Inferior parietal cortex (tissue), 1 donor: ENCODE data around the gene IMPG1.

Experiments
- DNase-seq: peaks from one replicate; pipeline ENCODE4 v3.0.0-alpha.2; 2016; ENCODE audit errors: extremely low spot score

The IMPG1 gene, protein sequence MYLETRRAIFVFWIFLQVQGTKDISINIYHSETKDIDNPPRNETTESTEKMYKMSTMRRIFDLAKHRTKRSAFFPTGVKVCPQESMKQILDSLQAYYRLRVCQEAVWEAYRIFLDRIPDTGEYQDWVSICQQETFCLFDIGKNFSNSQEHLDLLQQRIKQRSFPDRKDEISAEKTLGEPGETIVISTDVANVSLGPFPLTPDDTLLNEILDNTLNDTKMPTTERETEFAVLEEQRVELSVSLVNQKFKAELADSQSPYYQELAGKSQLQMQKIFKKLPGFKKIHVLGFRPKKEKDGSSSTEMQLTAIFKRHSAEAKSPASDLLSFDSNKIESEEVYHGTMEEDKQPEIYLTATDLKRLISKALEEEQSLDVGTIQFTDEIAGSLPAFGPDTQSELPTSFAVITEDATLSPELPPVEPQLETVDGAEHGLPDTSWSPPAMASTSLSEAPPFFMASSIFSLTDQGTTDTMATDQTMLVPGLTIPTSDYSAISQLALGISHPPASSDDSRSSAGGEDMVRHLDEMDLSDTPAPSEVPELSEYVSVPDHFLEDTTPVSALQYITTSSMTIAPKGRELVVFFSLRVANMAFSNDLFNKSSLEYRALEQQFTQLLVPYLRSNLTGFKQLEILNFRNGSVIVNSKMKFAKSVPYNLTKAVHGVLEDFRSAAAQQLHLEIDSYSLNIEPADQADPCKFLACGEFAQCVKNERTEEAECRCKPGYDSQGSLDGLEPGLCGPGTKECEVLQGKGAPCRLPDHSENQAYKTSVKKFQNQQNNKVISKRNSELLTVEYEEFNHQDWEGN

DNA sequence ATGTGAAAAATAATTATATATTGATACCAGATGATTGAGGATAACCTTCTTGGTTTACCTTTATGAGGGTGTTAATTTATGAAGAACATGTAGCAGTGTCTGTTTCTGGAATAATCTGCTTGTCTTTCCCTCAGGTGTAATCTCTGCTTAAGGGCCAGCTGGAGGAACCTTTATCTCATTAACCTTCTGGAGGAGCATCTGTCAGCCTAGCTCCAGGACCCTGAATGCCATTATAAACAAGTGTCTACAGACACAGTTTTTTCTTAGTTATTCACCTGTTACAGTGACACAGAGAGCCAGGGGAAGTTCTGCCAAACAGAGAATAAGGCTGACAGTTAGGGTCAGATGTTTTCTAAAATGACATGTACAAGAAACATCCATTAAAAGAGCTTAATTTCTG, at the start of gene IMPG1:
Gene IMPG1, minus strand, starts transcription at position 101 of the 400 bp plus-strand sequence. CDS start 174 bp downstream, outside the sequence.
- DNase-seq: no peak

DNA sequence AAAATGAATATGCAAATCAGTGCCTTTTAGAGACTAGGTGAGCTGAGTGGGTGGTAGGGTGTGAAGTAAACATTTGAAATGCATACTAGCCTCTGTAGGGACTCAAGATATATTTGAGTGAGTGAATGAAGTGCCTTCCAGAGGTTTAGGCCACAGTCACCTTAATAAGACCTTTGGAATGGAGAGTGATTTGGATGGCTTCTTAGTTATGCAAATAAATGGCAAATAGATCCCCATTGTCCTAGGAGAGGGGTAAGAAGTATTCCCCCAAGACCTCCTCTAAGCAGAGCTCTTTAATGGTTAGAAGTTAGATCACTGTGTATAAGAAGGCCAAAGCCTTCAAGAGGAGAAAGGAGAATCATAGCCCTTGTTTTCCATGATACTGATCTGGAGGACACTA, 47.8 kb upstream of the IMPG1 start:
- DNase-seq: no peak

GRCh38 chr6:76073281-76073680, 819 bp upstream of the IMPG1 start:
- no peak for DNase-seq

- no peak for DNase-seq
These were observed 15.0 kb downstream of the IMPG1 start for GRCh38 chr6:76057469-76057868.

DNA sequence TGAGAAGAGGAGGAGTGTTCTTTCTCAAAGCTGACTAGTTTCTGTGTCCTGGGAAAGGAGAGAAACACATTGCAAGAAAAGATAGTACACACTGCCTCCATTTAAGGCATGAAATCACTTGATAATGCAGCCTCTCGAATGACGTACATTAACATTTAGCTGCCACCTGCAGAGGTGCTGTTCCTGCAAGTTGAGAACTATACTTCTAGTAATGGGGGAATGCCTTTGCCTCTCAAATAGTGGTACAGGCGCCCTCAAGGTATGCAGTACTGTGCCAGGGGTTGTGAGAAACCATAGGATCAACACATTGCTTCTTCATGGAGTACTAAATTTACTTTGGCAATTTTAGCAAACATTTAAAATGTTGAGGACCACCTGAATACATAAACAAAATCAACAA, 20.1 kb downstream of the IMPG1 start:
- no peak for DNase-seq

DNA sequence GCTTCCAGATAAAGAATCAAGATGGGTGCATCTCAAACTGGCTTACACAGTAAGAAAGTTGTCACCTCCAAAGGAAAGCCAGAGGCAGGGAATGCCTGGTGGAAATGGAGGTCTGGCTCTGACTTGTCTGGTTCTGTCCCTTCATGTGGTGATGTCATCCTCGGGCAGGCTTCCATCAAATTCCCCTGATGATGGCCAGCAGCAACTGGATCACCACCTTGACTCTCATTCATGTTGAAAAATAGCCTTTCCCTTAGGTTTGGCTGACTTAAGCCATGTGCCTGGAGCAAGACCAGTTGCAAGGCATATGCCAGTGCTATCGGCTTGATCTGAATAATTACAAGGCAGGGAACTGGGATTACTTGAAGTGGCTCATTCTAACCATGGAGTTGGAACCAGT, 28.8 kb downstream of the IMPG1 start:
- DNase-seq: no peak

GRCh38 chr6:76035713-76036112, 36.7 kb downstream of the IMPG1 start:
- no peak for DNase-seq

DNA sequence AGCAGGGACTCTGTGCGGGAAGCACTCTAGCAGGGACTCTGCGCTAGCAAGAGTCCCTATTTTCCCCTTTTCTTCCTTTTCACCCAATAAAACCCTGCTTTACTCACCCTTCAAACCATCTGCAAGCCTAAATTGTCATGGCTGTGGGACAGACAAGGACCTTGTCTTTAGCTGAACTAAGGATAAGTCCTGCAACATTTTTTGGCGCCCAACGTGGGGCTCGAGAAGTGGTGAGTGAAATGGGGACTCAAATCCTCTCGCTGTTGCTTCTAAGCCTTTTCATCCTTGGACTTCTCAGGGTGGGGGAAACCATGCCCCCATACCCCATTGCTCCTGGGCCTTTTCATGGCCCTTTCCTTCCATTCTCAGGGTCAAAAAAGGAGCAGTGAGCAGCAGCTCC, 46.4 kb downstream of the IMPG1 start:
- no peak for DNase-seq

DNA sequence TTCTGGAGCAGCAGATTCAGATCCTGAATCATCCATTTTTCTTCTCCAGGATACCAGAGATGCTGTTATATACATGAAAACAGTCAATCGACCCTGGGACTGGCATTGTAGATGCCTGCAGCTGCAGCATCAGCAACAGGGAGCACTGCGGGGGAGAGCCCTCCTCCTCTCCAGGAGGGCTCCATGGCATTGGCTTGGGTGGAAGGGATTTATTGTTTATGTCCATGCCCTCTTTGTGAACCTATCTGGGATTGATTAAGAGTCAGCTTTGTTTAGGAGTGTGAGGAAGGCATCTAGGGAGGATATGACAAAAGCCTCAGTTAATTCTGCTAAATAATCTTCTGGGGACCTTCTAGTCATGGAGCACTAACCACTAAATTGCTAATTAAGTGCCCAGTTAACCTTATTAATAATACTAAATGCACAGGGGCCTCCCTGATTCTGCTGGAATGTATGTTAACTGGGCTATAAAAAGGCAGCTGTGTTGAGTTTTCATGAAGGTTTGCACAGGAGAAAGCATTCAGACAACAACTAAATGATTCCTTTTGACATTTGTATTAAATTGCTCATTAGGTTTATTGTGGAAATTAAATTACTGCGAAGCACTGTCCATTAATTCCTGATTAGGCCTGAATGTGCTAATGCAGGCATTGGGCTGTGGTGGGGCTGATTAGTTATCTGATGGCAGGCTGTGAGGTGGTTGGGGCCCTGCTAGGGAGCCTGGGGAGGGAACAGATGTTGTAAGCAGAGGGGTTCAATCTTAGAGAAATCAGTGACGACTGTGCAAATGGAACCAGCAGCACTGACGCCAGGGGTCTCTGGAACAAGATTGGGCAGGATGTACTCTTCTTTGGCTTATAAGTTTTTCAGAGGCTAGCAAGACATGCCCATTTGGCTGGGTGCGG, 57.6 kb downstream of the IMPG1 start:
- no peak for DNase-seq

DNA sequence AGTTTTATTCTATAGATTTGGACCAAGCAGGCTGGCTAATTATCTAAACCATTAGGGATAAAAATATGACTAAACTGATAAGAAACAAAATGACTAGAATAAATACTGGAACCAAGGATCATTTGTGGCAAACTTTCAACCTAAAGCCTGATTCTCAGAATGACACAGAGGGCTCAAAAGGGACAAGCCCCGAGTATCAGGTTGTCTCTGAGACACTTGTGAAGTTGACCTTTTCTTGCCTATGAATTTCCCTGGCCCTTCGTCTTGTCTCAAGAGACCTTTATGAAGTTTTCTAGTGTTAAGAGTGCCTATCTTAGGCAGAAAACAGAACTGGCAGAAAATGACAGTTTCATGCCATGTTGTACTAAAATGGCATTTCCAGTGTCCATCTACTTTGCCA, 68.3 kb downstream of the IMPG1 start:
- no peak for DNase-seq

GRCh38 chr6:76003686-76004085, 68.8 kb downstream of the IMPG1 start:
- no peak for DNase-seq

DNA sequence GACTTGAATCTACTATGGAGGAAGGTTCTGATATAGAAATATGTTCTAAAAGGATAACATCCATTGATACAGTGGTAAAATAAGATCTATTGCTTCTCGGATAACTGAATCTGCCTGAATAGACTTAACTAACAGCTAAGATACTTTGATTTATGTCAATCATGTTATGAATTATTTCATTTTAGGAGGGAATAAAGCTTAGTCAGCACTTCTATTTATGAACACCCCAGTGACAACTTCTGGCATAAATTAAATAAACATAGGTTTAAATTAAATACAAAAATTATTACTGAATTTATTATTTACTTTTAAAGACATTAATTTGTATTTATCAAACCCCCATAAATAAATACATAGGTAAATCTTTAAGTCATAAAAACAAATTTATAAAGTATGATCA, 69.3 kb downstream of the IMPG1 start:
- DNase-seq: no peak

- no peak for DNase-seq
These were observed 71.8 kb downstream of the IMPG1 start for GRCh38 chr6:76000629-76001028.

GRCh38 chr6:75997696-75998095, 74.8 kb downstream of the IMPG1 start:
- DNase-seq: no peak

DNA sequence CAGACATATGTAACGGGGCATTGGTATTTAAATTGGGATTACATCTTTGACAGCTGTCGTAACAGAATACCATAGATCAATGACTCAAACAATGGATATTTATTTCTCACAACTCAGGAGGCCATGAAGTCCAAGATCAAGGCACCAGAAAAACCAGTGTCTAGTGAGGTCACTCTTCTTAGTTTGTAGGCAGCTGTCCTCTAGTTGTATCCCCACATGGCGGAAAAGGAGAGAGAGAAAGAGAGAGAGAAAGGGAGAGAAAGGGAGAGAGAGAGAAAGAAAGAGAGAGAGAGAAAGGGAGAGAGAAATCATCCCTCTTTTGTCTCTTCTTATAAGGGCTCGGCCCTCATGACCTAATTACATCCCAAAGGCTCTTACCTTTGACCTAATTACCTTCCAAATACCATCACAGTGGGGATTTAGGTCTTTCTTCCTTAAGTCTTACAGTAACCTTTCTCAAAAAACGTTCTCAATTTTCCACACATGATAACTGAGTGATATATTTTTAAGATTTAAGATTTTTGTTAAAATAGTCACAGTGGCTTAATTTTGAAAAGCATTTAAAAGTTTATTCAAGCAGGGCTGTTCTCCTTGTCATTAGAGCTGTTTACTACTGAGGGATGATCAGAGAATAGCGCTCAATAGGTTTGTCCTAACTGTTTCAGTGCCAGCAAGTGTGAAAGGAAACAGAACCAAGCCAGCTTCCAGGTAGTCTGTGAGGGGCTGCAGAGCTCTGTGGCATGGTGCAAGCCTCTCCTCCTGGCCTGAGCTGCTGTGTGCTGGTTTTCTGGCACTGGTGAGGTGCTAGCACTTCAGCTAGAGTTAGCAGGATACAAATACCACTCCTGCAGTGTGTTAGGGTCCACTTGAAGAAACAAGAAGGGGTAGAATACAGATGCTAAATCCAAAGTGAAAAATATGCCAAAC, 79.0 kb downstream of the IMPG1 start:
- DNase-seq: no peak

DNA sequence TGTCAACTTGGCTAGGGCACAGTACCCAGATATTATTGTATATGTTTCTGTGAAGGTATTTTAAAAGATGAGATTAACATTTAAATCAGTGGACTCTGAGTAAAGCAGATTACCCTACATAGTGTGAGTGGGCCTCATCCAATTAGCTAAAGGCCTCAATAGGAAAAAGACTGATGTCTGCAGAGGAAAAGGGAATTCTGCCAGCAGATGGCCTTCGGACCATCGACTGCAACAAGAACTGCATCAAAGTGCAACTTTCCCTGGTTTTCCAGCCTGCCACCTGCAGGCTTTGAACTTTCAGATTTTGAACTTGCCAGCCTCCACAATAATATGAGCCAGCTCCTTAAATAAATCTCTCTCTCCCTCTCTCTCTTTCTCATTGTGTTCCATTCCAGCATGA, 80.5 kb downstream of the IMPG1 start:
- no peak for DNase-seq

DNA sequence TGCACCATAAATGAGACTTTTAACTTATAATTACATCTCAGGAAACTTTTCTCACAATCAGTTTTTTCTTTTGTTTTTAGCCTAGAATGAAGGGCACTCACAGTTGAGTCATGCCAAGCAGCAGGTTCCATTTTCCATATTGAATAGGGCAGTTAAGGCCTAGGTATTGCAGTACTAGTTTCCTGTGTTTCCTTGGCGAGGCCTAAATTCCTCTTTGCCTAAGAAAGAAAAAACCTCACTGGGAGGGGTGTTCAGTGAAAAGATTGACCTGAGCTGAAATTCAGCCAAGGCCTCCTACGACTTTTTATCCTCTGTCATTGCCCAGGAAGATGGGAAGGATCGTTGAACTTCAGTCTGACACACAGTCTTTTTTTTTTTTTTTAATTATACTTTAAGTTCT, 85.5 kb downstream of the IMPG1 start:
- no peak for DNase-seq

DNA sequence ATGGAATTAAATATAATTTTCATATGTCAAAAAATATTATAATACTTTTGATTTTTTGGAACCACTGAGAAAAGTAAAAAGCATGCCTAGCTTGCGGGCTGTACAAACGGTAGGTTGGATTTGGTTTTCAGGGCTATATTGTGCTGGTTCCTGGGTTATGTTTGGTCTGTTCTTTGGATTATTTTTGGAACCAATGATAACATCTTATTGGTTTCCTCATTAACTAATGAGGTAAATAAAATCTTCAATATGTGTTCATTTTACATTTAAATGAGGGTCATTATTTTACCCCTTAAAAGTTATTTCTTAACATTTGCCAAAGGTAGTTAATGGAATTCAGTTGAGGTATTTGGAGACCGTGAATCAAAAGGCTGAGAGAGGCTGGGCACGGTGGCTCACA, 96.6 kb downstream of the IMPG1 start:
- DNase-seq: no peak

- no peak for DNase-seq
These were observed 102.4 kb downstream of the IMPG1 start for GRCh38 chr6:75970093-75970492.

- no peak for DNase-seq
These were observed 104.3 kb downstream of the IMPG1 start for GRCh38 chr6:75968143-75968542.

- no peak for DNase-seq
These were observed 108.9 kb downstream of the IMPG1 start for GRCh38 chr6:75963569-75963968.
